HEK293 (cell line): ENCODE results near the gene TMEM42.
"Not testable (repeated sequence)": the region's sequence is repeated elsewhere in the genome, so short reads cannot be mapped to it uniquely, and the experiment has no call there.

Experiments
- CTCF ChIA-PET: fragments of 350-600 bp; formaldehyde crosslinking; extraction: SDS; loops from one replicate; lab custom pipeline; 2021; ENCODE audit warnings: antibody characterized with exemption; lab: Yijun Ruan, JAX
- POLR2A ChIA-PET: fragments of 300-600 bp; formaldehyde crosslinking; extraction: SDS; loops from one replicate; lab custom pipeline; 2020; ENCODE audit warnings: antibody characterized with exemption, inconsistent platforms; lab: Yijun Ruan, JAX
- H3K27ac ChIP-seq: fragments of 200-500 bp; sonication (Bioruptor generic); 2 replicates; pipeline ENCODE4 v1.5.1; 2014; ENCODE audit warnings: low read depth, low read length, control low read depth, inconsistent platforms; ENCODE audit errors: extremely low read depth
- H3K36me3 ChIP-seq, 2 experiments: fragments of 200-500 bp in 1 of 2; sonication (Bioruptor generic) in 1 of 2; 1 replicate in 1 of 2; 2 replicates in 1 of 2; pipeline ENCODE4 v1.5.1; 2014 to 2017; ENCODE audit warnings: inconsistent platforms in 2 of 2, low read length in 2 of 2; ENCODE audit not compliant: control insufficient read depth in 2 of 2, insufficient read depth in 1 of 2
- H3K4me1 ChIP-seq: fragments of 200-500 bp; sonication (Bioruptor generic); 2 replicates; pipeline ENCODE4 v1.5.1; 2014; ENCODE audit warnings: mild to moderate bottlenecking, low read length, inconsistent platforms; ENCODE audit not compliant: control insufficient read depth, insufficient read depth
- H3K4me3 ChIP-seq: 2 replicates; pipeline ENCODE4 v1.5.1; 2011; ENCODE audit warnings: low read depth, mild to moderate bottlenecking, control low read depth, low read length, moderate library complexity
- H3K9me3 ChIP-seq: fragments of 200-500 bp; sonication (Bioruptor generic); 2 replicates; pipeline ENCODE4 v1.5.1; 2014; ENCODE audit warnings: low read depth, low read length, inconsistent platforms; ENCODE audit not compliant: control insufficient read depth, insufficient read depth
- EGR2 ChIP-seq: fragments of 450-650 bp; formaldehyde crosslinking; IDR thresholded peaks from 2 replicates; pipeline ENCODE4 v1.5.1; 2016; ENCODE audit warnings: low read depth, missing biosample characterization, missing genetic modification characterization
- KLF7 ChIP-seq: fragments of 450-650 bp; formaldehyde crosslinking; IDR thresholded peaks from 2 replicates; pipeline ENCODE4 v1.5.1; 2016; ENCODE audit warnings: missing biosample characterization, missing genetic modification characterization, borderline replicate concordance
- ZBTB20 ChIP-seq: fragments of 450-650 bp; formaldehyde crosslinking; IDR thresholded peaks from 2 replicates; pipeline ENCODE4 v1.5.1; 2016; ENCODE audit warnings: missing biosample characterization, missing genetic modification characterization
- ZBTB26 ChIP-seq: fragments of 450-650 bp; formaldehyde crosslinking; optimal IDR thresholded peaks from 2 replicates; pipeline ENCODE3; 2016; ENCODE audit warnings: missing biosample characterization, mild to moderate bottlenecking, missing genetic modification characterization
- ZBTB8A ChIP-seq: fragments of 450-650 bp; formaldehyde crosslinking; IDR thresholded peaks from 2 replicates; pipeline ENCODE4 v1.5.1; 2016; ENCODE audit warnings: missing biosample characterization, missing genetic modification characterization
- ZNF148 ChIP-seq: fragments of 450-650 bp; formaldehyde crosslinking; IDR thresholded peaks from 2 replicates; pipeline ENCODE4 v1.5.0; 2017; ENCODE audit warnings: missing biosample characterization, missing genetic modification characterization, borderline replicate concordance
- ZNF223 ChIP-seq: fragments of 450-650 bp; formaldehyde crosslinking; IDR thresholded peaks from 2 replicates; pipeline ENCODE4 v1.5.1; 2016; ENCODE audit warnings: missing biosample characterization, missing genetic modification characterization
- ZNF449 ChIP-seq: fragments of 450-650 bp; formaldehyde crosslinking; IDR thresholded peaks from 2 replicates; pipeline ENCODE4 v1.5.1; 2017; ENCODE audit warnings: missing biosample characterization, mild to moderate bottlenecking, missing genetic modification characterization, moderate library complexity
- ZNF501 ChIP-seq: fragments of 450-650 bp; formaldehyde crosslinking; IDR thresholded peaks from 2 replicates; pipeline ENCODE4 v1.5.1; 2016; ENCODE audit warnings: missing biosample characterization, missing genetic modification characterization
- ZNF513 ChIP-seq: fragments of 450-650 bp; IDR thresholded peaks from 2 replicates; pipeline ENCODE4 v1.5.1; 2018; ENCODE audit warnings: missing biosample characterization, missing genetic modification characterization
- ZNF600 ChIP-seq: fragments of 450-650 bp; formaldehyde crosslinking; IDR thresholded peaks from 2 replicates; pipeline ENCODE4 v1.5.1; 2016; ENCODE audit warnings: missing biosample characterization, missing genetic modification characterization
- ZNF639 ChIP-seq: fragments of 450-650 bp; formaldehyde crosslinking; IDR thresholded peaks from 2 replicates; pipeline ENCODE4 v1.5.1; 2016; ENCODE audit warnings: missing biosample characterization, missing genetic modification characterization
- ZNF658 ChIP-seq: fragments of 450-650 bp; formaldehyde crosslinking; IDR thresholded peaks from 2 replicates; pipeline ENCODE4; 2016; ENCODE audit warnings: missing biosample characterization, missing genetic modification characterization
- ZNF704 ChIP-seq: fragments of 450-650 bp; formaldehyde crosslinking; IDR thresholded peaks from 2 replicates; pipeline ENCODE4 v1.5.1; 2016; ENCODE audit warnings: missing biosample characterization, missing genetic modification characterization
- ZNF776 ChIP-seq: fragments of 450-650 bp; formaldehyde crosslinking; IDR thresholded peaks from 2 replicates; pipeline ENCODE4 v1.5.0; 2017; ENCODE audit warnings: missing biosample characterization, missing genetic modification characterization, borderline replicate concordance
- ZNF830 ChIP-seq: fragments of 450-650 bp; IDR thresholded peaks from 2 replicates; pipeline ENCODE4 v1.5.0; 2018; ENCODE audit warnings: missing biosample characterization, missing genetic modification characterization, low read depth, mild to moderate bottlenecking, moderate library complexity
- ZSCAN18 ChIP-seq: fragments of 450-650 bp; formaldehyde crosslinking; IDR thresholded peaks from 2 replicates; pipeline ENCODE4 v1.5.1; 2016; ENCODE audit warnings: missing biosample characterization, missing genetic modification characterization
- ZSCAN30 ChIP-seq: fragments of 450-650 bp; IDR thresholded peaks from 2 replicates; pipeline ENCODE4 v1.5.1; 2018; ENCODE audit warnings: missing biosample characterization, mild to moderate bottlenecking, missing genetic modification characterization, moderate library complexity

The TMEM42 gene

GRCh38 chr3:44848634-44849033, 13.1 kb upstream of the TMEM42 start:
- CTCF ChIA-PET = interaction anchor here (0.6 kb wide), 1 partner anchor 510 kb away, joined by 3 read pairs; the partner anchor contains the start of gene TCAIM
- no peaks in the 10 kb centered on the region for H3K4me1 ChIP-seq
- H3K4me3 ChIP-seq = no peak overlapping the region
- POLR2A ChIA-PET = no interaction called here
- no peak for TF ChIP-seq ZNF639 (tag by site-specific recombination)
- TF ChIP-seq KLF7 = no peak
- TF ChIP-seq ZSCAN30 (tag by site-specific recombination) = no peak
- no peak for TF ChIP-seq ZNF513 (tag by site-specific recombination)
- no peaks in the 10 kb centered on the region for H3K9me3 ChIP-seq
- peaks cover 4 to 80% of the 10 kb centered on the region in 2 experiments; a peak in 2 of 3 replicates for H3K36me3 ChIP-seq
- no peak overlapping the region for H3K27ac ChIP-seq

- H3K4me1 ChIP-seq, CTCF ChIA-PET, H3K4me3 ChIP-seq, H3K27ac ChIP-seq, POLR2A ChIA-PET, H3K9me3 ChIP-seq: not testable (repeated sequence)
- peaks cover 0 to 31% of the 10 kb centered on the region in 2 experiments; a peak in 2 of 3 replicates for H3K36me3 ChIP-seq
- peak; percentile 98 for TF ChIP-seq ZNF600 (tag by site-specific recombination)
Observed at GRCh38 chr3:44856663-44857062, 5.0 kb upstream of the TMEM42 start.

- H3K27ac ChIP-seq = no peak overlapping the region
- peaks cover 0 to 12% of the 10 kb centered on the region in 2 experiments; a peak in 1 of 3 replicates for H3K36me3 ChIP-seq
- H3K4me1 ChIP-seq = no peaks in the 10 kb centered on the region
- no peaks in the 10 kb centered on the region for H3K9me3 ChIP-seq
- ChIA-PET POLR2A (interaction anchor here (0.6 kb wide), 1 partner anchor 29 kb away, joined by 3 read pairs; no protein-coding TSS in a partner anchor), CTCF (interaction anchor here (0.8 kb wide), 1 partner anchor 55 kb away, joined by 5 read pairs; no protein-coding TSS in a partner anchor)
- H3K4me3 ChIP-seq = no peak overlapping the region
- TF ChIP-seq ZNF501 (tag by site-specific recombination) (no peak), ZBTB8A (tag by site-specific recombination) (no peak), ZNF830 (tag by site-specific recombination) (no peak), ZNF658 (no peak), ZNF449 (tag by site-specific recombination) (no peak), ZNF148 (tag by site-specific recombination) (no peak), ZSCAN18 (tag by site-specific recombination) (no peak), ZNF776 (tag by site-specific recombination) (no peak), ZBTB26 (no peak), EGR2 (tag by site-specific recombination) (no peak), ZBTB20 (tag by site-specific recombination) (no peak), ZNF704 (tag by site-specific recombination) (no peak), ZNF223 (no peak)
Observed at GRCh38 chr3:44860117-44860516, 1.6 kb upstream of the TMEM42 start.
